Transverse colon (tissue), 3 donors: ENCODE results near the gene RAB26.

Source experiments
- EP300 ChIP-seq: sonication (generic); formaldehyde crosslinking; IDR thresholded peaks from one replicate; pipeline ENCODE4 v1.6.1; 2017; ENCODE audit warnings: antibody characterized with exemption, low read depth
- TF ChIP-seq, protein P1 (sequence below), 5 experiments: fragments of 200-600 bp in 3 of 5; fragments of 450-650 bp in 2 of 5; sonication (generic) in 3 of 5; IDR thresholded peaks; 1 replicate in 2 of 5; 2 replicates in 3 of 5; pipeline ENCODE4 v1.5.1; 2016 to 2017; ENCODE audit warnings: antibody characterized with exemption in 5 of 5, inconsistent platforms in 3 of 5, mild to moderate bottlenecking in 2 of 5, moderate library complexity in 1 of 5

DNA sequence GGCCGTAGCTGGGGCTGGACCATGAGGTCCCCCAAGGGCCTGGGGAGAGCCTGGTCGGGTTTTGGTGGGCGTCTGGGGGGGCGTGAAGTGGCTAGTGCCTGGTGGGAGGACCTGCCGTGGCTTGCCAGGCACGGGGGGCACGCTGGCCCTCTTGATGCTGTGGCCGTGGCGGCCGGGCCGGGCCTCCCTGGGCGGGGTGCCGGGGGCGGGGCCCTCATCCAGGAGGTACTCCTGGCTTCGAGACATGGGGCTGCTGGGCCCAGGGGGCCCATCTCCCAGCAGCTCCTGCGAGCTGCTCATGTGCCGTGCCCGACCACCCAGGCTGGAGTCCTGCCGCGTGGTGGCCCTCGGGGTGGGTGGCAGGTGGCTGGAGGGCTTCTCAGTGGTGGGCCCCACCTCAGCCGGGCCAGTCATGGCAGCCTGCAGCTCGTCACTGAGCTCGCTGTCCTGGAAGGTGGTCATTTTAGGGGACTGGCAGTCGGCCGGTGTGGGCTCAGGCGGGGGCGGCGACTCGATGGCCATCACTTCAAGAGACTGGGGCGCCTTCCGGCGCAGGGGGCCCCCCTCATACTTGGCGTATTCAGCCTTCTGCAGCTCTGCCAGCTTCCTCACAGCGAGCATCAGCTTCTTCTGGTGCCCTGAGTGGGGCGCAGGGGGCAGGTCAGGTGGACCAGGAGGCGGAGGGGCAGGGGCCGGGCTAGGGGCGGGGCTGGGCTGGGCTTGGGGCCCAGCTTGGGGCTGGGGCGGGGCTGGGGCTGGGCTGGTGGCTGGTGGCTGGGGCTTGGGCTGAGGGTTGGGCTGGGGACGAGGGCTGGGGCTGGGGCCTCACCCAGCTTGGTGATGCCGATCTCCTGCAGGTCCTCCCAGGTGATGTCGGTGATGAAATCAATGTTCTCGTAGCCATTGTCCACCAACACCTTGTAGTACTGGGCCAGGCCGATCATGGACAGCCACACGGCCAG is 32.8 kb downstream of the RAB26 start:
- TF ChIP-seq EP300 = no peak
- TF ChIP-seq, protein P1, sequence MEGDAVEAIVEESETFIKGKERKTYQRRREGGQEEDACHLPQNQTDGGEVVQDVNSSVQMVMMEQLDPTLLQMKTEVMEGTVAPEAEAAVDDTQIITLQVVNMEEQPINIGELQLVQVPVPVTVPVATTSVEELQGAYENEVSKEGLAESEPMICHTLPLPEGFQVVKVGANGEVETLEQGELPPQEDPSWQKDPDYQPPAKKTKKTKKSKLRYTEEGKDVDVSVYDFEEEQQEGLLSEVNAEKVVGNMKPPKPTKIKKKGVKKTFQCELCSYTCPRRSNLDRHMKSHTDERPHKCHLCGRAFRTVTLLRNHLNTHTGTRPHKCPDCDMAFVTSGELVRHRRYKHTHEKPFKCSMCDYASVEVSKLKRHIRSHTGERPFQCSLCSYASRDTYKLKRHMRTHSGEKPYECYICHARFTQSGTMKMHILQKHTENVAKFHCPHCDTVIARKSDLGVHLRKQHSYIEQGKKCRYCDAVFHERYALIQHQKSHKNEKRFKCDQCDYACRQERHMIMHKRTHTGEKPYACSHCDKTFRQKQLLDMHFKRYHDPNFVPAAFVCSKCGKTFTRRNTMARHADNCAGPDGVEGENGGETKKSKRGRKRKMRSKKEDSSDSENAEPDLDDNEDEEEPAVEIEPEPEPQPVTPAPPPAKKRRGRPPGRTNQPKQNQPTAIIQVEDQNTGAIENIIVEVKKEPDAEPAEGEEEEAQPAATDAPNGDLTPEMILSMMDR (IDR thresholded peaks at IDR 0.05) = no peak
